WERI-Rb-1 (cell line): Measurements from ENCODE around the gene REC8.

ENCODE experiments used
- DNase-seq: peaks from one replicate; pipeline ENCODE4 v3.0.0-alpha.2; 2020
- H3K27ac ChIP-seq: fragments of 250-450 bp; sonication (Bioruptor Pico); 2 replicates; pipeline ENCODE4 v1.5.1; 2020; ENCODE audit warnings: mild to moderate bottlenecking, moderate library complexity
- H3K27me3 ChIP-seq: fragments of 250-450 bp; sonication (Bioruptor Pico); 2 replicates; pipeline ENCODE4 v1.5.1; 2021; ENCODE audit warnings: mild to moderate bottlenecking, low read depth, moderate library complexity; ENCODE audit not compliant: insufficient read depth, severe bottlenecking
- H3K36me3 ChIP-seq: fragments of 250-450 bp; sonication (Bioruptor Pico); 2 replicates; pipeline ENCODE4 v1.5.1; 2020; ENCODE audit warnings: mild to moderate bottlenecking, moderate library complexity
- H3K4me3 ChIP-seq: 2 replicates; pipeline ENCODE4 v1.5.1; 2011; ENCODE audit warnings: low read depth, mild to moderate bottlenecking, control low read depth, low read length
- H3K9me3 ChIP-seq: fragments of 250-450 bp; sonication (Bioruptor Pico); 2 replicates; pipeline ENCODE4 v1.5.1; 2021; ENCODE audit warnings: mild to moderate bottlenecking, moderate library complexity; ENCODE audit not compliant: severe bottlenecking
- CTCF ChIP-seq: IDR thresholded peaks from 2 replicates; pipeline ENCODE4 v1.5.1; 2011; ENCODE audit warnings: low read depth, mild to moderate bottlenecking, control low read depth, inconsistent platforms, low read length

Gene REC8

DNA sequence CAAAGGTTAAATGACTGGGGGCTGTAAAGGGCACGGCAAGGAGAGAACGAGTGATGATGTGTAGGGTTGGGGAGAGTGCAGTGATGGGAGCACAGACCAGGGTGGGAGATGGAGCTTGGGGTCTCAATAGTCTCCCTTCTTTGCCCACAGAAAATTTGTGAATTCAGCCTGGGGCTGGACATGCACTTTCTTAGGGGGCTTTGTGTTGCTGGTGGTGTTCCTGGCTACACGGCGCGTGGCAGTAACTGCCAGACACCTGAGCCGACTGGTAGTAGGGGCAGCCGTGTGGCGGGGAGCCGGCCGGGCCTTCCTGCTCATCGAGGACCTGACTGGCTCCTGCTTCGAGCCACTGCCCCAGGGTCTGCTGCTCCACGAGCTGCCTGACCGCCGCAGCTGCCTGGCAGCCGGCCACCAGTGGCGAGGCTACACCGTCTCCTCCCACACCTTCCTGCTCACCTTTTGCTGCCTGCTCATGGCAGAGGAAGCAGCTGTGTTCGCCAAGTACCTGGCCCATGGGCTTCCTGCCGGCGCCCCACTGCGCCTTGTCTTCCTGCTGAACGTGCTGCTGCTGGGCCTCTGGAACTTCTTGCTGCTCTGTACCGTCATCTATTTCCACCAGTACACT is 39.7 kb upstream of the REC8 start:
- H3K27me3 ChIP-seq = no peaks in the 10 kb centered on the region
- TF ChIP-seq CTCF = no peak
- no peak overlapping the region for H3K4me3 ChIP-seq
- no peak for DNase-seq
- H3K27ac ChIP-seq = no peak overlapping the region
- H3K9me3 ChIP-seq = no peaks in the 10 kb centered on the region
- H3K36me3 ChIP-seq = no peaks in the 10 kb centered on the region

DNA sequence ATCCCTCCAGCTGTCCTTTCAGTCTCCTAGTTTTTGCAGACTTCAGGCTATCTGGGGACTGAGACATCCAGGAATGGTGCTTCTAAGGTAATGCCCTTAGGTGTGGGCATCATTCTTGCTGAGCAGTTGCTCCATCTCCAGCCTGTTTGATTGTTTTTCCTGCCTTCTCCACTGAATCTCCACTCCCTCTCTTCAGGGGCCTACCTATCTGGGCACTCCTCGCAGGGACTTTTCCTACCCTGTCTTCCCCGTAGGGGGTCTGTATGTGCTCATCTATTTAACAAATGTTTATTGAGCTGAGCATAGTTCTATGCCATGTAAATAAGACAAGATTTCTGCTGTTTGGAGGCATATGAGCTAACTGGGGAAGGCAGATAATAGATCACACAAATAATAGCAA is 38.9 kb upstream of the REC8 start:
- H3K36me3 ChIP-seq = peaks cover 6% of the 10 kb centered on the region
- H3K4me3 ChIP-seq = no peak overlapping the region
- TF ChIP-seq CTCF = no peak
- H3K27me3 ChIP-seq = no peaks in the 10 kb centered on the region
- H3K9me3 ChIP-seq = no peaks in the 10 kb centered on the region
- no peak overlapping the region for H3K27ac ChIP-seq
- DNase-seq = no peak

GRCh38 chr14:24133735-24134134 is 38.1 kb upstream of the REC8 start:
- Histone ChIP-seq H3K36me3 (peaks cover 14% of the 10 kb centered on the region), H3K27me3 (no peaks in the 10 kb centered on the region), H3K27ac (no peak overlapping the region), H3K9me3 (no peaks in the 10 kb centered on the region), H3K4me3 (no peak overlapping the region)
- TF ChIP-seq CTCF = no peak
- no peak for DNase-seq

- Histone ChIP-seq H3K27me3 (no peaks in the 10 kb centered on the region), H3K36me3 (peaks cover 26% of the 10 kb centered on the region), H3K27ac (peak overlapping the region; percentile 76), H3K4me3 (peak overlapping the region; percentile 44), H3K9me3 (no peaks in the 10 kb centered on the region)
- no peak for TF ChIP-seq CTCF
- no peak for DNase-seq
Observed at GRCh38 chr14:24135584-24135833, 36.4 kb upstream of the REC8 start.

DNA sequence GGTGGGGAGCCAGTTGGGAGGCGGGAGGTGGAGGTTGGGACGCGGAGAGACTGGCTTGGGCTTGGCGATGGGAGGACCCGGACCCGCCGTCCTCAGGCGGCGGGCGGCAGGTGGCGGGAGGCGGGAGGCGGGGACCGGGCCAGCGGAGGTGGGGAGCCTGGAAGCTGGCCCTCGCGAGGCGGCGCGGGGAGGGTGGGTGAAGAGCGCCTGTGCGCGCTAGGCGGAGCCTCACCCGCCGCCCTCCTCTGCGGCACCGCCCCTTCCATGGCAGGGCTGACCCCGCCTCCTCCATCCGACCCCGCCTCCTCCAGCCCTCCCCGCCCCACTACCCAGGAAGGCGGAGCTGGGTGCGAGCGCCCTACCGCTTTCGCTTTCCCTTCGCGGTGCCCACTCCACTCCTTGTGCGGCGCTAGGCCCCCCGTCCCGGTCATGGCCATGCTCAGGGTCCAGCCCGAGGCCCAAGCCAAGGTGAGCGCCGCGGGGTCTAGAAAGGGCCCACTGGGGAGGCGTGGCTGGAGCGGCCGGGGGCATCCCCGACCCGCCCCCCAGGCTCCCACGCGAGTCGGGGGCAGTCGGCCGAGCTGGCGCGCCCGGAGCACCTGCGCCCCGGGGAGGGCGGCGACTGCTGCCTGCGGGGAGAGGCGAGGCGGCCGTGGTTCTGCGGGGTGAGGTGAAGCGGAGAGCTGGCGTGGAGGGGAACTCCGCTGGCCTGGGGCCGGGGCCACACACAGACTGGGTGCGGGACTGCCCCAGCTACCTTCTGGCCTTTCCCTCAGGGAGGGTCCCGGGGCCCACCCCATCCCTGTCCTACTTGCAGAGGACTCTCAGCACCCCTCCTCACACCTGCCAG is 35.8 kb upstream of the REC8 start, which contains the start of gene PSME1:
Gene PSME1, plus strand, starts transcription at position 361 of the 850 bp plus-strand sequence. Its CDS starts 69 bp downstream, at position 430.
- no peak for TF ChIP-seq CTCF

More for the DNA sequence above, 35.8 kb upstream of the REC8 start, which contains the start of gene PSME1:
- no peaks in the 10 kb centered on the region for H3K9me3 ChIP-seq
- peak within 1 kb of the TSS; percentile 76 for H3K27ac ChIP-seq
- peak; percentile 95 for DNase-seq
- peak within 1 kb of the TSS; percentile 74 for H3K4me3 ChIP-seq
- peaks cover 28% of the 10 kb centered on the region for H3K36me3 ChIP-seq
- H3K27me3 ChIP-seq = no peaks in the 10 kb centered on the region
